Uterus (tissue), 4 donors: ENCODE data around the gene RBX1. TPM values are rescaled to one million over a fixed set of nuclear protein-coding genes. Genes with fewer than 3 reads are reported as not detected.

ENCODE experiments used
- DNase-seq, 2 donors: peaks; one replicate each; pipeline ENCODE4 v3.0.0-alpha.2; 2019 to 2020
- H3K27ac ChIP-seq, 2 donors: fragments of 200-600 bp; sonication (generic); 1 replicate in 1 of 2; 2 replicates in 1 of 2; pipeline ENCODE4 v1.5.1; 2016 to 2018
- H3K27me3 ChIP-seq, 2 donors: fragments of 200-600 bp; sonication (generic); one replicate each; pipeline ENCODE4 v1.5.1; 2018 to 2019; ENCODE audit warnings: control low read depth in 1 of 2
- H3K36me3 ChIP-seq, 2 donors: fragments of 200-600 bp; sonication (generic); one replicate each; pipeline ENCODE4 v1.5.1; 2019; ENCODE audit warnings: control low read depth in 1 of 2
- H3K4me1 ChIP-seq, 2 donors: fragments of 200-600 bp; sonication (generic); one replicate each; pipeline ENCODE4 v1.5.1; 2018 to 2019; ENCODE audit warnings: control low read depth in 1 of 2
- H3K4me3 ChIP-seq, 2 donors: fragments of 200-600 bp; sonication (generic); 1 replicate in 1 of 2; 2 replicates in 1 of 2; pipeline ENCODE4 v1.5.1; 2018 to 2019; ENCODE audit warnings: mild to moderate bottlenecking in 1 of 2
- H3K9me3 ChIP-seq, 2 donors: fragments of 200-600 bp; sonication (generic); one replicate each; pipeline ENCODE4 v1.5.1; 2019; ENCODE audit warnings: control low read depth in 1 of 2
- POLR2A ChIP-seq, 2 donors: fragments of 450-650 bp; IDR thresholded peaks; one replicate each; pipeline ENCODE4 v1.6.1; 2016; ENCODE audit warnings: antibody characterized with exemption in 2 of 2, mild to moderate bottlenecking in 1 of 2, moderate library complexity in 1 of 2
- intact Hi-C: fragments of 100-400 bp; cut with DNase I; formaldehyde crosslinking; loops from one replicate; pipeline ENCODE4 v1.15.1; 2023; ENCODE audit warnings: low total_unique reads
- total RNA-seq, 4 donors: library from RNA; depleted of rRNA in 3 of 4; stranded (reverse); fragments of >200 nt in 3 of 4; gene quantifications; one replicate each; pipeline versions ENCODE4 v1.1.0 to v1.2.4, GENCODE V29; 2014 to 2023
- TF ChIP-seq, protein P1 (sequence below), 4 experiments: fragments of 200-600 bp in 2 of 4; fragments of 450-650 bp in 2 of 4; sonication (generic) in 2 of 4; IDR thresholded peaks; one replicate each; pipeline ENCODE4 v1.5.1; 2016 to 2019; ENCODE audit warnings: antibody characterized with exemption in 4 of 4, mild to moderate bottlenecking in 2 of 4, moderate library complexity in 1 of 4
- donor health status: DM: yes; HTN: yes; CAD: no.

The RBX1 gene
- total RNA-seq, 4 donors from 2014 or later, result 33.8 to 75.9 (median 57.6) TPM

DNA sequence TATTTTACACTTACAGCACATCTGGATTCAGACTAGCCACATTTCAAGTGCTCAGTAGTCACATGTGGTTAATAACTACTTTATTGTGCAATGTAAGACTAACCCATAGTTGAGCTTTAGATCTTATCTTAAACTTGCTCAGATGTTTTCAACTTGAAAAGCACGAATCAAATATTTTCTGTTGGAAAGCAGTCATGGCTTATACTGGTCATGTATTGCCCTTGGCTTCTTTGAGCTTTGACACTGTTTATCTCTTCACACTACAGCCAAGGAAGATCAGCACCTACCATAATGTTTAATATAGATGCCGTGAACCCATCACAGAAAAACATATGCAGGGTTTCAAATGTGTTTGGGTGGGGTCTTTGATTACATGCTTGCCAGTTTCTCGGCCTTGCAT lies 4.4 kb downstream of the RBX1 start:
- no peak overlapping the region for H3K4me3 ChIP-seq
- DNase-seq, result no peak
- H3K4me1 ChIP-seq, result peaks cover 0 to 7% of the 10 kb centered on the region in 2 donors
- no peaks in the 10 kb centered on the region for H3K27me3 ChIP-seq
- no peak for TF ChIP-seq POLR2A (IDR thresholded peaks at IDR 0.05)
- TF ChIP-seq, protein P1, sequence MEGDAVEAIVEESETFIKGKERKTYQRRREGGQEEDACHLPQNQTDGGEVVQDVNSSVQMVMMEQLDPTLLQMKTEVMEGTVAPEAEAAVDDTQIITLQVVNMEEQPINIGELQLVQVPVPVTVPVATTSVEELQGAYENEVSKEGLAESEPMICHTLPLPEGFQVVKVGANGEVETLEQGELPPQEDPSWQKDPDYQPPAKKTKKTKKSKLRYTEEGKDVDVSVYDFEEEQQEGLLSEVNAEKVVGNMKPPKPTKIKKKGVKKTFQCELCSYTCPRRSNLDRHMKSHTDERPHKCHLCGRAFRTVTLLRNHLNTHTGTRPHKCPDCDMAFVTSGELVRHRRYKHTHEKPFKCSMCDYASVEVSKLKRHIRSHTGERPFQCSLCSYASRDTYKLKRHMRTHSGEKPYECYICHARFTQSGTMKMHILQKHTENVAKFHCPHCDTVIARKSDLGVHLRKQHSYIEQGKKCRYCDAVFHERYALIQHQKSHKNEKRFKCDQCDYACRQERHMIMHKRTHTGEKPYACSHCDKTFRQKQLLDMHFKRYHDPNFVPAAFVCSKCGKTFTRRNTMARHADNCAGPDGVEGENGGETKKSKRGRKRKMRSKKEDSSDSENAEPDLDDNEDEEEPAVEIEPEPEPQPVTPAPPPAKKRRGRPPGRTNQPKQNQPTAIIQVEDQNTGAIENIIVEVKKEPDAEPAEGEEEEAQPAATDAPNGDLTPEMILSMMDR (IDR thresholded peaks at IDR 0.05), result no peak
- H3K9me3 ChIP-seq, result no peaks in the 10 kb centered on the region
- no peak overlapping the region for H3K27ac ChIP-seq
- H3K36me3 ChIP-seq, result no peaks in the 10 kb centered on the region
- intact Hi-C loops, result loop anchor here (10.0 kb wide), 1 partner anchor 69 kb away; no protein-coding TSS in a partner anchor

DNA sequence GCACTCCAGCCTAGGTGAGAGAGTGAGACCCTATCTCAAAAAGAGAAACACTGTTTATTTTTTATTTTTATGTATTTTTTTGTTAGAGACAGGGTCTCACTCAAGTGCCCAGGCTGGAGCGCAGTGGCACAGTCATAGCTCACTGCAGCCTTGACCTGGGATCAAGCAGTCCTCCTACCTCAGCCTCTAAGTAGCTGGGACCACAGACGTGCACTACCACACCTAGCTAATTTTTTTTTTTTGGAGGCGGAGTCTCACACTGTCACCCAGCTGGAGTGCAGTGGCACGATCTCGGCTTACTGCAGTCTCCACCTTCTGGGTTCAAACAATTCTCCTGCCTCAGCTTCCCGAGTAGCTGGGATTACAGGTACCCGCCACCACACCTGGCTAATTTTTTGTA lies 6.4 kb downstream of the RBX1 start:
- TF ChIP-seq POLR2A (IDR thresholded peaks at IDR 0.05), result no peak
- TF ChIP-seq, protein P1 (IDR thresholded peaks at IDR 0.05), result no peak
- intact Hi-C loops, result loop anchor here (10.0 kb wide), 1 partner anchor 67 kb away; no protein-coding TSS in a partner anchor
- no peaks in the 10 kb centered on the region for H3K36me3 ChIP-seq

GRCh38 chr22:40958299-40958698 lies 7.1 kb downstream of the RBX1 start:
- intact Hi-C loops, result loop anchor here (10.0 kb wide), 1 partner anchor 67 kb away; no protein-coding TSS in a partner anchor
- peaks cover 0 to 2% of the 10 kb centered on the region in 2 donors for H3K4me1 ChIP-seq
- H3K9me3 ChIP-seq, result no peaks in the 10 kb centered on the region
- H3K36me3 ChIP-seq, result no peaks in the 10 kb centered on the region
- DNase-seq, result no peak
- no peak overlapping the region for H3K4me3 ChIP-seq
- H3K27me3 ChIP-seq, result no peaks in the 10 kb centered on the region
- no peak overlapping the region for H3K27ac ChIP-seq
- TF ChIP-seq POLR2A (IDR thresholded peaks at IDR 0.05), result no peak
- TF ChIP-seq, protein P1 (IDR thresholded peaks at IDR 0.05), result no peak

More for the DNA sequence above, 6.4 kb downstream of the RBX1 start:
- Histone ChIP-seq H3K4me3 (no peak overlapping the region), H3K9me3 (no peaks in the 10 kb centered on the region), H3K27ac (no peak overlapping the region), H3K27me3 (no peaks in the 10 kb centered on the region), H3K4me1 (peaks cover 0 to 7% of the 10 kb centered on the region in 2 donors)
- DNase-seq, result no peak

GRCh38 chr22:40960145-40960544 lies 9.0 kb downstream of the RBX1 start:
- DNase-seq, result no peak
- Histone ChIP-seq H3K9me3 (no peaks in the 10 kb centered on the region), H3K27me3 (no peaks in the 10 kb centered on the region), H3K4me3 (no peak overlapping the region), H3K4me1 (no peaks in the 10 kb centered on the region), H3K36me3 (no peaks in the 10 kb centered on the region), H3K27ac (no peak overlapping the region)
- intact Hi-C loops, result no loop called here
- TF ChIP-seq POLR2A (IDR thresholded peaks at IDR 0.05), result no peak
- TF ChIP-seq, protein P1 (IDR thresholded peaks at IDR 0.05), result no peak

DNA sequence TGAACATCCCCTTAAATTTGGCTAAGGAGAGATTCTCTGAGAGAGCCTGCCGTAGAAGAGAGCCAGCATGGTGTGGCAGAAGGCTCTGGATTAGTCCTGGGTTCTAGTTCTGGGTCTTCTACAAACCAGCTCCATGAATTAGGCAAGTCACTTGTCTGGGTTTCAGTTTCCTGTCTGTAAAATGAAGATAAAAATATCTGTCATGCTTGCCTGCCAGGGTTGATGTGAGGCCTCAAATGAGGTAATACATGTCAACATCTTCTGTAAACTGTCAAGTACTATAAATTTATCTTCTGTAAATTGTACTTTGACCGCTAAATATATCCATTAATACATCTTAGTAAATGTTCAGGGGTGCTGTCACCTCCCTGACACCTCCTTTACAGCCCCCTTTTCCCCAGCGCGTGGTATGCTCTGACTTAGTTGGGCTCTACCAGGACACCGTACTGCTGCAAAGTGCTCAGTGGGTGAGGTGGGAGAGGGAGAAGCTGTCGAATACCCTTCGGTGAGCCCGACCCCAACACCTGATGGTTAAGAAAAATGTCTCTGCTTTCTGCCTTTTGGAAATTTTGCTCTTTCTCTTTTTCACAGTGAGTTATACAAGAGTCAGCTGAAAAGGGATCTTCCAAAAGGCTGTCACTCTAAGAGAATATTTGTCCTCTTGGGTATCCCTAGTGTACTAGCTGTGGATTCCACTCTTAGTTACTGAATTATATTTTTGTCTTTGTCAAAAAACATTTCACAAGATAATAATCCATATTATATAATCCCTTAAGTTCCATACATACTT lies 15.0 kb downstream of the RBX1 start:
- Histone ChIP-seq H3K4me1 (no peaks in the 10 kb centered on the region), H3K27ac (no peak overlapping the region), H3K27me3 (no peaks in the 10 kb centered on the region), H3K9me3 (no peaks in the 10 kb centered on the region), H3K36me3 (no peaks in the 10 kb centered on the region), H3K4me3 (no peak overlapping the region)
- TF ChIP-seq POLR2A (IDR thresholded peaks at IDR 0.05), result no peak
- TF ChIP-seq, protein P1 (IDR thresholded peaks at IDR 0.05), result no peak
- no peak for DNase-seq
- intact Hi-C loops, result no loop called here
